Neural progenitor cell (in vitro differentiated cells): Measurements from ENCODE around the gene SLC45A1. TPM values are rescaled to one million over a fixed set of nuclear protein-coding genes. Genes with fewer than 3 reads are reported as not detected.

ENCODE experiments used
- DNase-seq: peaks from one replicate; pipeline ENCODE4 v3.0.0-alpha.2; 2016; ENCODE audit warnings: low spot score
- H2AFZ ChIP-seq: fragments of 200-600 bp; sonication (generic); replicated peaks from 2 replicates; pipeline ENCODE4 v1.6.1; 2016; ENCODE audit warnings: antibody characterized with exemption
- H3F3A ChIP-seq: fragments of 200-600 bp; sonication (generic); 2 replicates; pipeline ENCODE4 v1.6.1; 2016; ENCODE audit warnings: antibody characterized with exemption, low read depth
- H3K27ac ChIP-seq: fragments of 200-600 bp; sonication (generic); 2 replicates; pipeline ENCODE4 v1.5.1; 2016; ENCODE audit warnings: mild to moderate bottlenecking
- H3K27me3 ChIP-seq: fragments of 200-600 bp; sonication (generic); 2 replicates; pipeline ENCODE4 v1.6.1; 2016; ENCODE audit warnings: mild to moderate bottlenecking, moderate library complexity
- H3K36me3 ChIP-seq: fragments of 200-600 bp; sonication (generic); 2 replicates; pipeline ENCODE4 v1.5.1; 2016
- H3K4me1 ChIP-seq: fragments of 200-600 bp; sonication (generic); 2 replicates; pipeline ENCODE4 v1.6.1; 2016; ENCODE audit warnings: mixed run types
- H3K4me2 ChIP-seq: fragments of 200-600 bp; sonication (generic); 2 replicates; pipeline ENCODE4 v1.6.1; 2016
- H3K4me3 ChIP-seq: fragments of 200-600 bp; sonication (generic); 2 replicates; pipeline ENCODE4 v1.5.1; 2016
- H3K79me2 ChIP-seq: fragments of 200-600 bp; sonication (generic); 2 replicates; pipeline ENCODE4 v1.6.1; 2016; ENCODE audit warnings: low read depth
- H3K9ac ChIP-seq: fragments of 200-600 bp; sonication (generic); 2 replicates; pipeline ENCODE4 v1.6.1; 2016
- H3K9me3 ChIP-seq: fragments of 200-600 bp; sonication (generic); 2 replicates; pipeline ENCODE4 v1.5.1; 2016; ENCODE audit warnings: low read depth
- H4K20me1 ChIP-seq: fragments of 200-600 bp; sonication (generic); 2 replicates; pipeline ENCODE4 v1.6.1; 2016; ENCODE audit warnings: low read depth
- H3K27ac Mint-ChIP-seq: 3 replicates; pipeline ENCODE4 v1.8.0; 2021; ENCODE audit warnings: mixed read lengths
- H3K27me3 Mint-ChIP-seq: 2 replicates; pipeline ENCODE4 v1.8.0; 2022; ENCODE audit warnings: low read depth, mild to moderate bottlenecking, inconsistent platforms, moderate library complexity, mixed read lengths; ENCODE audit not compliant: insufficient read depth
- H3K36me3 Mint-ChIP-seq: 3 replicates; pipeline ENCODE4 v1.8.0; 2021; ENCODE audit warnings: mixed read lengths
- H3K4me1 Mint-ChIP-seq: 3 replicates; pipeline ENCODE4 v1.8.0; 2021; ENCODE audit warnings: mixed read lengths
- H3K4me3 Mint-ChIP-seq: 3 replicates; pipeline ENCODE4 v1.8.0; 2021; ENCODE audit warnings: mild to moderate bottlenecking, moderate library complexity, mixed read lengths
- H3K9me3 Mint-ChIP-seq: 3 replicates; pipeline ENCODE4 v1.8.0; 2020; ENCODE audit warnings: mixed read lengths
- EZH2 ChIP-seq: fragments of 200-600 bp; sonication (generic); IDR thresholded peaks from 2 replicates; pipeline ENCODE4 v1.6.1; 2017; ENCODE audit warnings: antibody characterized with exemption, mild to moderate bottlenecking, moderate library complexity
- EZH2phosphoT487 ChIP-seq: fragments of 200-600 bp; sonication (generic); IDR thresholded peaks from 2 replicates; pipeline ENCODE4 v1.6.1; 2017; ENCODE audit warnings: antibody characterized with exemption
- total RNA-seq: library from RNA; depleted of rRNA; stranded (reverse); fragments of >200 nt; gene quantifications from 2 replicates; pipeline ENCODE4 v1.2.3, GENCODE V29; 2015; ENCODE audit warnings: low replicate concordance
- TF ChIP-seq, protein P1 (sequence below): fragments of 200-600 bp; sonication (generic); IDR thresholded peaks from 2 replicates; pipeline ENCODE4 v1.5.1; 2017; ENCODE audit warnings: antibody characterized with exemption, mild to moderate bottlenecking

The SLC45A1 gene
- total RNA-seq, 1 donor from 2014 or later = 1.1 TPM

DNA sequence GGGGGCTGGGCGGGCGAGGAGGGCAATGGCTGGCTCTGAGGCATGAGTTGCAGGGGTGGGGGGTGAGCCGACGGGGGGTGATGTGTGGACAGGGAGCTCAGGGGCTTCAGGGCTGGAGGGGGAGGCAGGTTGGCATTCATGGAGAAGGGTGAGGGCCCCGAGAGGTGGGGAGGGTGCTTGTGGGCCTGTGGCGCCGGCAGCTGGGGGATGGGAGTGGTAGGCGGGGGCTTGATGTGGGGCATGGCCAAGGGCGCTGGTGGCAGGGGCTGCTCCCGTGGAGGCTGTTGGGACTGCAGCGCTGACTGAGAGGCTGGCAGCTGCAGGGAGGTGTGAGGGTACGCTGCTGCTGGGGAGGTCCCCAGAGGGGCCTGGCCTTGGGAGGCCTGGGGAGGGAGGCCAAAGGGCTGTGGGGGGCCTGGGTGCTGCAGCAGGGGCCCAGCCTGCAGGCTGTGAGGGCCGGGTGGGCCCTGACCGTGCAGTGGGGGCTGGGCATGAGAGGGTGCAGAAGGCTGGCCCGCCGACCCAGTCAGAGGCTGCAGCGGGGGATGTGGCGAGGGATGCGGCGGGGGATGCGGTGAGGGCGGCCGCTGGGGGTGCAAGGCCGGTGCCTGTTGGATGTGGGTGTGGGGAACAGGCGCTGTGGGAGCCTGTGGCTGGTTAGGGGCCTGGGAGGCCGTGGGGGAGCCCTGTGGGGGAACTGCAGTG lies 42.7 kb downstream of the SLC45A1 start:
- no peak overlapping the region for H3K27ac ChIP-seq
- no peaks in the 10 kb centered on the region for H3F3A ChIP-seq
- Mint-ChIP-seq H3K4me1 (peaks cover 24% of the 10 kb centered on the region), H3K27me3 (peaks cover 11% of the 10 kb centered on the region), H3K9me3 (no peaks in the 10 kb centered on the region), H3K36me3 (peaks cover 41% of the 10 kb centered on the region), H3K27ac (no peak overlapping the region), H3K4me3 (no peak overlapping the region)
- no peak overlapping the region for H3K9ac ChIP-seq
- H3K79me2 ChIP-seq = no peaks in the 10 kb centered on the region
- no peak overlapping the region for H2AFZ ChIP-seq
- H3K27me3 ChIP-seq = no peaks in the 10 kb centered on the region
- H3K4me2 ChIP-seq = no peak overlapping the region
- no peak for TF ChIP-seq EZH2phosphoT487
- DNase-seq = no peak
- H4K20me1 ChIP-seq = peaks cover 34% of the 10 kb centered on the region
- no peaks in the 10 kb centered on the region for H3K36me3 ChIP-seq
- H3K4me3 ChIP-seq = no peak overlapping the region
- H3K9me3 ChIP-seq = no peaks in the 10 kb centered on the region
- peaks cover 5% of the 10 kb centered on the region for H3K4me1 ChIP-seq

DNA sequence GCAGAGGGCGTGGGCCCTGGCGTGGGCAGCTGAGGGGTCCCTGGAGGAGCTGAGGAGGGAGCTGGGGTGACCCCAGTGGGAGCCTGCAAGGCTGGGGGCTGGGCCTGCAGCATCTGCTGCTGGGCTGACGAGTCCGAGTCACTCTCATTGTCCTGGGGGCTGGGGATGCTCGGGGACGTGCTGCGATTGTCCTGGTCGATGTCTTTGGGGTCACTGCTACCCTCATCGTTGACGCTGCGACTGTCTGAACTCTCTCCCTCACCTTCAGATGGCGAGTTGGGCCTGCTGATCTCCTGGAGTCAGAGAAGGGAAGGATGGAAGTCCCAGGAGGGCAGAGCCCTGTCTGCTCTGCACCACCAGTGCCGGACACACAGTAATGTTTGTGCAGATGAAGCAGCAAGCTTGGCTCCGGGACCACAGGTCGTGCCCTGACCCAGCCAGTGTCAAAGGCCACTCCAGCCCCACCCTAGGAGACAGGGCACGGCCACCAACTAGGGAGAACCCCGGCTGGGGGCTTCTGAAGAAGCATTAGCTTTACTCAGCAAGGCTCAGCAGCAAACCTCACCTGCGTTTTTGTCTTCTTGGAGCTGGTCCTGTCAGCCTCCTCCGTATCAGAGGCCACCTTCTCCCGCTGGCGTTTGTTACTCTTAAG lies 43.4 kb downstream of the SLC45A1 start:
- TF ChIP-seq EZH2 (no peak), EZH2phosphoT487 (no peak)
- TF ChIP-seq, protein P1, sequence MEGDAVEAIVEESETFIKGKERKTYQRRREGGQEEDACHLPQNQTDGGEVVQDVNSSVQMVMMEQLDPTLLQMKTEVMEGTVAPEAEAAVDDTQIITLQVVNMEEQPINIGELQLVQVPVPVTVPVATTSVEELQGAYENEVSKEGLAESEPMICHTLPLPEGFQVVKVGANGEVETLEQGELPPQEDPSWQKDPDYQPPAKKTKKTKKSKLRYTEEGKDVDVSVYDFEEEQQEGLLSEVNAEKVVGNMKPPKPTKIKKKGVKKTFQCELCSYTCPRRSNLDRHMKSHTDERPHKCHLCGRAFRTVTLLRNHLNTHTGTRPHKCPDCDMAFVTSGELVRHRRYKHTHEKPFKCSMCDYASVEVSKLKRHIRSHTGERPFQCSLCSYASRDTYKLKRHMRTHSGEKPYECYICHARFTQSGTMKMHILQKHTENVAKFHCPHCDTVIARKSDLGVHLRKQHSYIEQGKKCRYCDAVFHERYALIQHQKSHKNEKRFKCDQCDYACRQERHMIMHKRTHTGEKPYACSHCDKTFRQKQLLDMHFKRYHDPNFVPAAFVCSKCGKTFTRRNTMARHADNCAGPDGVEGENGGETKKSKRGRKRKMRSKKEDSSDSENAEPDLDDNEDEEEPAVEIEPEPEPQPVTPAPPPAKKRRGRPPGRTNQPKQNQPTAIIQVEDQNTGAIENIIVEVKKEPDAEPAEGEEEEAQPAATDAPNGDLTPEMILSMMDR = no peak
- Histone ChIP-seq H3F3A (no peaks in the 10 kb centered on the region), H3K27ac (no peak overlapping the region), H2AFZ (no peak overlapping the region), H3K27me3 (no peaks in the 10 kb centered on the region), H3K4me2 (no peak overlapping the region), H3K4me1 (peaks cover 5% of the 10 kb centered on the region), H3K4me3 (no peak overlapping the region), H3K9me3 (no peaks in the 10 kb centered on the region), H3K36me3 (no peaks in the 10 kb centered on the region), H3K79me2 (peaks cover 4% of the 10 kb centered on the region), H3K9ac (no peak overlapping the region), H4K20me1 (peaks cover 40% of the 10 kb centered on the region)
- Mint-ChIP-seq H3K27ac (peak overlapping the region; percentile 86), H3K9me3 (no peaks in the 10 kb centered on the region), H3K4me1 (peaks cover 29% of the 10 kb centered on the region), H3K36me3 (peaks cover 43% of the 10 kb centered on the region), H3K4me3 (no peak overlapping the region), H3K27me3 (peaks cover 13% of the 10 kb centered on the region)
- no peak for DNase-seq

DNA sequence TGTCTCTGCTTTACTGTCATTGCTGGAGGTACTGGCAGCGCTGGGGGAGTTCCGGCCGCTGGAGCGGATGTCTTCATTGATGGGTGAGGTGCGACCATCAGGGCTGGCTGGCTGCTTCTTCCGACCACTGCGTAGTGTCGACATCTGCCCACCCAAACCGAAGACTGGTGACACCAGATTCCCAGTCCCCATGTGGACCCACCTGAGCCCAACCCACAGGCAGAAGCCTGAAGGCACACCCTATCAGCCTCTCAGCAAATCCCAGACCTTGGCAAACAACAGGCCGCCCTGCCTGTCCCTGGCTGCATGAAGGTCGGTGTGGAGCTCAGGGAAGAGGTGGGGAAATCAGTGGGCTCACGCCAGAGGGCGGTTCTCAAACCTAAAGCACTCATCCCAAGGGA lies 44.8 kb downstream of the SLC45A1 start:
- no peak for DNase-seq
- Histone ChIP-seq H3K4me1 (peaks cover 5% of the 10 kb centered on the region), H2AFZ (no peak overlapping the region), H3K4me2 (no peak overlapping the region), H3K27me3 (no peaks in the 10 kb centered on the region), H3F3A (no peaks in the 10 kb centered on the region), H3K36me3 (no peaks in the 10 kb centered on the region), H4K20me1 (peaks cover 43% of the 10 kb centered on the region), H3K4me3 (no peak overlapping the region), H3K79me2 (peaks cover 17% of the 10 kb centered on the region), H3K9me3 (no peaks in the 10 kb centered on the region), H3K27ac (no peak overlapping the region), H3K9ac (no peak overlapping the region)
- H3K36me3 Mint-ChIP-seq = peaks cover 43% of the 10 kb centered on the region
- no peak overlapping the region for H3K27ac Mint-ChIP-seq
- H3K9me3 Mint-ChIP-seq = no peaks in the 10 kb centered on the region
- TF ChIP-seq EZH2phosphoT487 = no peak
- TF ChIP-seq, protein P1 = no peak
- no peak for TF ChIP-seq EZH2
- H3K4me3 Mint-ChIP-seq = no peak overlapping the region
- peaks cover 6% of the 10 kb centered on the region for H3K27me3 Mint-ChIP-seq
- peaks cover 34% of the 10 kb centered on the region for H3K4me1 Mint-ChIP-seq
